ENCODE data around the gene TNNT1.

The TNNT1 gene

DNA sequence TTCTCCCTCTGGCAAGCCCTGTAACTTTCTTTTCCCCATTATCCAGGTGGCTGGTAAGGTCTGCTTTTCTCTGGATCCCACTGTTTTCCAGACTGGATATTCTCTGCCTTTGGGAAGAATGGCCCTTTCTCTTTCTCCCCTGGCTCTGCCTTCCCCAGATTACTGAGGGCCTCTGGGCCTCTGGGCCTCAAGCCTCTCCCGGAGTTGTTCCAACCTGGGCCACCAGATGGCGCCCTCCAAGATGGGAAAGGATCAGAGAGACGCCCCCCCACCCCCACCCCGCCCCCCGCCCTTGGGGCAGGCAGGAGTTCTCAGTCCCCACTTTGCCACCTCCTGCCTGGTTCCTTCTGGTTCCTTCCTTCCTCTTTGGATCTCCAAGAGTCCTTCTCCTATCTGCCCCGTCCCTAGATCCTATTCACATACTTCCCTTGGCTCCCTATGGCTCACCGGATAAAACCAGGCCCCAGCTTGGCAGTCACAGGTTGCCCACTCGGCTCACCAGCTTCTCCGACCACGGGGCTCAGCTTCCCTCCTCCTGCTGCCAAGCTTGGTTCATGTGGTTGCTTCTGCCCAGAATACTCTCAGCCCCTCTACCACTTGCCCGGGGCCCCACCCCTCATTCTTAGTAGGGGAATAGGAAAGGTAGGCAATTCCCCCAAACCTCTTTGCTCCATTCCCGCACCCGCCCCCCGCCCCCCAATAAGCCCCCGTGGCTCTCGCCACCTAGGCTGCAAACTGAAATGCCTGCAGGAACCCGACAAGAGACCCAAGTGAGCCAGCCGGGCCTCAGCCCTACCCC is 60.3 kb downstream of the TNNT1 start:
- DNase-seq (ENCODE audit: low read depth) = peak; percentile 41

DNA sequence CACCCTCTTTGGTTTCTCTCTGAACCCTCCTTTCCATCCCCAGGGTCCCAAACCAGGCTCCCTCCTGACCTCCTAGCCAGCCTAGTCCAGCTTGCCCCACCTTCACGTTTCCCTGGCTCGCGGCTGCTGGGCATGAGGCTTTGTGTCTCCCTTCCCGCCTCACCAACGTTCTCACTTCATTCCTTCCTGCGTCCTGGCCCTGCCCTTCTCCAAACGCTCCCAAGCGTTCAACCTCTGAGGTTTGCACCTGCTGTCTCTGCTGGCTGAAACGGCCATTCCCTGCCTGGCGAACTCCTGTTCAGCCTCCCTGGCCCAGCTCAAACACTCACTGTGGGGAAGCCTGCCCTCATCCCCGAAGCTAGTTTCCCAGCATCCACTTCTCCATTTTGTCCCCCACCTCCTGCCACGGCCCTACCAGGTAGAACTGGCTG is 61.0 kb downstream of the TNNT1 start:
- no peak for DNase-seq (ENCODE audit: low read depth)

DNA sequence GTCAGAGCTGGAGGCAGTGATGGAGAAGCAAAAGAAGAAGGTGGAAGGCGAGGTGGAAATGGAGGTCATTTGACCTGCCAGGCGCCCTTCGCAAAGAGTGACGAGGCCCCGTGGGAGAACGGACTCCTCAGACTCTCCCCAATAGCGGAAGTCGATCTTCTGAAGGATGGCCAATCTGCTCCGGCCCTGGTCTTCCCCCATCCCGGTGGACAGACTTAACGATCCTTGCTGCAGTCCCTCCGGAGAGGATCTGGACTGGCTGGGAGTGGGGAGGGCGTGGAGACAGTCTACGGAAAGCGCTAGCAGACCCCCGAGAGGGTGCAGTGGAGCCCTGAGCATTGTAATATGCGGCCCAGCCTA is 61.5 kb downstream of the TNNT1 start:
- DNase-seq (ENCODE audit: low read depth) = no peak

DNA sequence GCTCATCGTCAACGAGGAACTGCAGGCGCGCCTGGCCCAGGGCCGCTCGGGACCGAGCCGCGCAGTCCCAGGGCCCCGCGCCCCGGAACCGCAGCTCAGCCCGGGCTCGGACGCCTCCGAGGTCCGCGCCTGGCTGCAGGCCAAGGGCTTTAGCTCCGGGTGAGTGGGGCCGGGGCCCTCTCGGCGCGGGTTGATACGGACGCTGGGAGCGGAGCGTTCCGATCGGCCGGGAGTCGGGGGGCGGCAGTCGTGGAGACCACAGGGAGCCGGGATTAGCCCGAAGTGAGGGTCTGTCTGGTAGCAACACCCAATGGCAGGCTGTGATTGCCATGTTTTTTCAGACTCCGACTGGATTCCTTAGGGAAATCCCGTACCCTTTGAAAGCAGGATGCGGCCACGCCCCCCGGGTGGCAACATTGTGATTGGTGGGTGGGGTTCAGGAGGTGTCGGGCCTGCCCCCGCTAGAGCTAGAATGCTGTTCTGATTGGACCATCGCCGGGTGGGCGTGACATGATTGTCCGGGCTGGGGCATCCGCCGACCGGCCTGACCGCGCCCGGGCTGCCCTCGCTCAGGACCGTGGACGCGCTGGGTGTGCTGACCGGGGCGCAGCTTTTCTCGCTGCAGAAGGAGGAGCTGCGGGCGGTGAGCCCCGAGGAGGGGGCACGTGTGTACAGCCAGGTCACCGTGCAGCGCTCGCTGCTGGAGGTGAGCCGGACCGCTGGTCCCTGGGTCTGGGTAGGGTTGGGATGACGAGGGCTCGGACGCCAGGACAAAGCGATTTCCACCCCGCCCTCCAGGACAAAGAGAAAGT is 62.1 kb downstream of the TNNT1 start:
- peak; percentile 91 for DNase-seq (ENCODE audit: low read depth)

DNA sequence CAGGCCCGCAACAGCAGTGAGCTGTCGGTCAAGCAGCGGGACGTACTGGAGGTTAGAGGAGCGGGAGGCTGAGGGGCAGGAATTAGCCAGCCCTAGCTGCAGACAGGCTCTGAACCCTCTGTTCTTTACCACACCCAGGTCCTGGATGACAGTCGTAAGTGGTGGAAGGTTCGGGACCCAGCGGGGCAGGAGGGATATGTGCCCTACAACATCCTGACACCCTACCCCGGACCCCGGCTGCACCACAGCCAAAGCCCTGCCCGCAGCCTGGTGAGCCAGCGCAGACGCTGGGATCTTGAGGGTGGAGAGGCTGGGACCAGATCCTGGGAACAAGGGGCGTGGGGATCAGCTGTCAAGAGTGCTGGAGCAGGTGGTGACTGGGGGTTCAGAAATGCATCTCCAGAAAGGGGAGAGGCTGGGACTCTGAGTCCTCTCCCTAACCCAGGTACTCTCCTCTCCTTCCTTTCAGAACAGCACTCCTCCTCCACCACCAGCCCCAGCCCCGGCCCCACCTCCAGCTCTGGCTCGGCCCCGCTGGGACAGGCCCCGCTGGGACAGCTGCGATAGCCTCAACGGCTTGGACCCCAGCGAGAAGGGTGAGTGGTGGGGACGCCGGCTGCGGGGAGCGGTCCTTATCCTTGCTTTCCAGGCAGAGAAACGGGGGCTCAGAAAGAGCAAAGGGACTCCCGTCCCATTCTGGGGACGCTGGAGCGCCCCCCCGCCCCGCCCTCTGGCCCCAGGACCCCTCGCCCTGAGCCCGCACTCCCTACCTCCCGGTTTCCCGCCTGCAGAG is 62.9 kb downstream of the TNNT1 start:
- DNase-seq (ENCODE audit: low read depth) = no peak

DNA sequence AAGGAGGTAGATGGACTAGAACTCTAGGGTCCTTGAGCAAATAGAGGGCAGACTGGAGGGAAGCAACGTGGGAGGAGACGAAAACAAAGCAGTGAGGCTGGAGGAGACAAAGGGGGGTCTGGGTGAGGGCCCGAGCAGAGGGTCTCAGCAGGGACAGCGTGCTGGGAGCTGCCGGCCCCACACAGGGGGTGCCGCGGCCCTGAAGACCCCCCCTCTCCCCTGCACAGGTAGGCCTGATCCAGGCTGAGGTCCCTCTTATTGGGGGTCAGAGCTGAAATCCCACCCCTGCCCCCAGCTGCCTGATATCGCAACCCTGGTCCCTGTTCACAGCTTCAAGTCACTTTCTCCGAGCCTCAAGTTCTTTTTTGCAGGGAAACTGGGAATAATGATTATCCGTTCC is 64.6 kb downstream of the TNNT1 start:
- DNase-seq (ENCODE audit: low read depth) = no peak

DNA sequence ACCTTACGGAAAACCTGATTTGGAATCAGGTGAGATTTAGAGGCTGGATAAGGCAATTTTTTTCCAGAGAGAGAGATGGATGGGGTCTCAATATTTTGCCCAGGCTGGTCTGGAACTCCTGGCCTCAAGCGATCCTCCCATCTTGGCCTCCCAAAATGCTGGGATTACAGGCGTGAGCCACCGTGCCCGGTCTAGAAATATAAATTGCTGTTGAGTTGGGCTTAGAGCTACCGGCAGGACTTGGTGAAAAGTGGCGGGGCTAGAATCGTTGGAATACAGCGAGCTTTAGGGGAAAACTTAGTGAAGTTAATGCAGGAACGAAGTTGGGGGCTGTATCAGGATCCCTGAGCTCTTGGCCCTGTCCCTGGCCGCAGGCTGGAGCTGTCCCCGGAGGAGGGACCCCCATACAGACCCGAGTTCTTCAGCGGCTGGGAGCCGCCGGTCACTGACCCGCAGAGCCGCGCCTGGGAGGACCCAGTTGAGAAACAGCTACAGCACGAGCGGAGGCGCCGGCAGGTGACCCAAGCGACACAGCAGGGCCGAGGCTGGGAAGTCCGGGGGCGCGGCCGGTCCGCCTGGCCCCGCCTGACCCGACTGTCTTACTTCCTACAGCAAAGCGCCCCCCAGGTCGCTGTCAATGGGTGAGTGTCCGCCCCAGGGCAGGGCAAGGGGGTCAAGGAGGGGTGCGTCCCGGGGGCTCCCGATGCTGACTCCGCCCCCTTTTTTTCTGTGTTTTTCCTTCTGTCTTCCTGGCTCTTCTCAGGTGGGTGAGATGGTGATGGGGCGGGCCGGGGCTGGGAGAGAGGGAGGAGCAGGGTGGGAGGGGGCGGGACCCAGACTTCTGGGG is 65.8 kb downstream of the TNNT1 start:
- no peak for DNase-seq (ENCODE audit: low read depth)

Data from amniotic epithelial cell (primary cell).